ENCODE measurements around the gene KRTAP10-12.

DNA sequence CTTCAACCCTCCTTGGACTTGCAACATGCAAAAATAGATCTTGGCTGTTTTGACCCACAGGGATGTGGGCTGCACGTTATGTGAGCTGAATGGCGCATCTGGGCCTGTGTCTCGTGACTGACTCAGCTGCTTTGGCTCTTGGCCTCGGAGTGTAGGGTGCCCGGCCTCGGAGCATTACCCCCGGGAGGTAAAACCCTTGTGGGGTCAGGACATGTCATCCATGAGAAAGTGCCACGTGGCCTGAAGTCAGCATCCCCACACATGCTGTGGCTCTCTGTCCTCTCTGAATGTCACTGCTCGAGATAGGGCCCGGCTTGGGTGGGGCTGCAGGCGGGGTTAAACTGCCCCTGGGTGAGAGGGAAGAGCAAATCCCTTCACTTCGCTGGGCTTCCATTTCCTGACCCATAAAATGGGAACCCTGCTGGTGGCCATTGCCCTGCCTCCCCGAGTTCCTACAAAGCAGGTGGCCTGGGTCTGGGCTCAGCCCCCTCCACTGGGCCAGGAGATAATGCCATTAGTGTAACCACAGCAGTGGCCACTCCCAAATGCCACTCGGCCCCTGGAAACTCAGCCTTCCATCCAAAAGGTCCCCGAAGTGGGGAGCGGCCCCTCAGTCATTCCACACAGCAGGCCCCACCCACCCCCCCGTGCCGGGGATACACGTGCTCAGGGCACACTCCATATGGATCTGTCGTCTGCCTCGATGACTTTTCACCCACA is 37.2 kb downstream of the KRTAP10-12 start:
- TF ChIP-seq, protein P1, sequence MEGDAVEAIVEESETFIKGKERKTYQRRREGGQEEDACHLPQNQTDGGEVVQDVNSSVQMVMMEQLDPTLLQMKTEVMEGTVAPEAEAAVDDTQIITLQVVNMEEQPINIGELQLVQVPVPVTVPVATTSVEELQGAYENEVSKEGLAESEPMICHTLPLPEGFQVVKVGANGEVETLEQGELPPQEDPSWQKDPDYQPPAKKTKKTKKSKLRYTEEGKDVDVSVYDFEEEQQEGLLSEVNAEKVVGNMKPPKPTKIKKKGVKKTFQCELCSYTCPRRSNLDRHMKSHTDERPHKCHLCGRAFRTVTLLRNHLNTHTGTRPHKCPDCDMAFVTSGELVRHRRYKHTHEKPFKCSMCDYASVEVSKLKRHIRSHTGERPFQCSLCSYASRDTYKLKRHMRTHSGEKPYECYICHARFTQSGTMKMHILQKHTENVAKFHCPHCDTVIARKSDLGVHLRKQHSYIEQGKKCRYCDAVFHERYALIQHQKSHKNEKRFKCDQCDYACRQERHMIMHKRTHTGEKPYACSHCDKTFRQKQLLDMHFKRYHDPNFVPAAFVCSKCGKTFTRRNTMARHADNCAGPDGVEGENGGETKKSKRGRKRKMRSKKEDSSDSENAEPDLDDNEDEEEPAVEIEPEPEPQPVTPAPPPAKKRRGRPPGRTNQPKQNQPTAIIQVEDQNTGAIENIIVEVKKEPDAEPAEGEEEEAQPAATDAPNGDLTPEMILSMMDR (IDR thresholded peaks at IDR 0.05; ENCODE audit: low read depth, low read length), result no peak
- no peak for TF ChIP-seq POLR2A (IDR thresholded peaks at IDR 0.05; ENCODE audit: extremely low read depth, insufficient read length)

Data from NB4 (cell line).